Suprapubic skin (tissue), 3 donors: ENCODE measurements around the gene CERS6.

ENCODE experiments used
- EP300 ChIP-seq: sonication (generic); formaldehyde crosslinking; IDR thresholded peaks from one replicate; pipeline ENCODE4 v1.6.1; 2017; ENCODE audit warnings: antibody characterized with exemption
- POLR2A ChIP-seq, 2 donors: fragments of 450-650 bp; IDR thresholded peaks; one replicate each; pipeline ENCODE4 v1.6.1; 2017; ENCODE audit warnings: antibody characterized with exemption in 2 of 2, mild to moderate bottlenecking in 2 of 2, moderate library complexity in 2 of 2
- TF ChIP-seq, protein P1 (sequence below), 2 donors: fragments of 200-600 bp in 1 of 2; fragments of 450-650 bp in 1 of 2; sonication (generic) in 1 of 2; IDR thresholded peaks; one replicate each; pipeline ENCODE4 v1.5.1; 2016 to 2019; ENCODE audit warnings: antibody characterized with exemption in 2 of 2, mild to moderate bottlenecking in 1 of 2, moderate library complexity in 1 of 2

DNA sequence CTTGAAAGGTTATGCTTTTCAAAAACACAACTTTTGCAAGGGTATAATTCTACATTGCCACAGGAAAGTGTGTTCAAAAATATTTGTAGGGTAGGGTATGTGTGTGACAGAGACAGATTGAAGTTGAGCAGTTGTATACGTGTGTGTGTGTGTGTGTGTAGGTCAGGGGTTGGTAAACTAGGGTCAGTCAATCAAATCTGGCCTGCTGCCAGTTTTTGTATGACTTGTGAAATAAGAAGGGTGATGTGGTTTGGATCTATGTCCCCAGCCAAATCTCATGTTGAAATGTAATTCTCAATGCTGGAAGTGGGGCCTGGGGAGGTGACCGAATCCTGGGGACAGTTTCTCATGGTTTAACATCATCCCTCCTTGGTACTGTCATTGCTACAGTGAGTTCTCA, 148.2 kb downstream of the CERS6 start:
- TF ChIP-seq EP300 = no peak
- no peak for TF ChIP-seq POLR2A (IDR thresholded peaks at IDR 0.05)
- TF ChIP-seq, protein P1, sequence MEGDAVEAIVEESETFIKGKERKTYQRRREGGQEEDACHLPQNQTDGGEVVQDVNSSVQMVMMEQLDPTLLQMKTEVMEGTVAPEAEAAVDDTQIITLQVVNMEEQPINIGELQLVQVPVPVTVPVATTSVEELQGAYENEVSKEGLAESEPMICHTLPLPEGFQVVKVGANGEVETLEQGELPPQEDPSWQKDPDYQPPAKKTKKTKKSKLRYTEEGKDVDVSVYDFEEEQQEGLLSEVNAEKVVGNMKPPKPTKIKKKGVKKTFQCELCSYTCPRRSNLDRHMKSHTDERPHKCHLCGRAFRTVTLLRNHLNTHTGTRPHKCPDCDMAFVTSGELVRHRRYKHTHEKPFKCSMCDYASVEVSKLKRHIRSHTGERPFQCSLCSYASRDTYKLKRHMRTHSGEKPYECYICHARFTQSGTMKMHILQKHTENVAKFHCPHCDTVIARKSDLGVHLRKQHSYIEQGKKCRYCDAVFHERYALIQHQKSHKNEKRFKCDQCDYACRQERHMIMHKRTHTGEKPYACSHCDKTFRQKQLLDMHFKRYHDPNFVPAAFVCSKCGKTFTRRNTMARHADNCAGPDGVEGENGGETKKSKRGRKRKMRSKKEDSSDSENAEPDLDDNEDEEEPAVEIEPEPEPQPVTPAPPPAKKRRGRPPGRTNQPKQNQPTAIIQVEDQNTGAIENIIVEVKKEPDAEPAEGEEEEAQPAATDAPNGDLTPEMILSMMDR (IDR thresholded peaks at IDR 0.05) = no peak
